GM06990 (cell line): ENCODE results near the gene ENO2.
A peak's percentile ranks its signal among the peaks of the same experiment; 100 is the strongest.

Experiments used
- DNase-seq: peaks from one replicate; pipeline ENCODE4 v3.0.0-alpha.2; 2011; ENCODE audit not compliant: insufficient read length; ENCODE audit errors: extremely low read depth
- H3K27me3 ChIP-seq: replicated peaks from 2 replicates; pipeline ENCODE4 v1.6.0; 2011; ENCODE audit warnings: low read length; ENCODE audit not compliant: control insufficient read depth, insufficient read depth
- H3K36me3 ChIP-seq: 2 replicates; pipeline ENCODE4 v1.5.1; 2011; ENCODE audit warnings: low read length; ENCODE audit not compliant: control insufficient read depth, insufficient read depth
- H3K4me3 ChIP-seq: replicated peaks from 2 replicates; pipeline ENCODE4 v1.5.1; 2011; ENCODE audit warnings: low read depth, mild to moderate bottlenecking, control low read depth, low read length
- TF ChIP-seq, protein P1 (sequence below): IDR thresholded peaks from 2 replicates; pipeline ENCODE4 v1.5.1; 2011; ENCODE audit warnings: low read length, control low read depth, mild to moderate bottlenecking, inconsistent platforms; ENCODE audit not compliant: insufficient read depth, poor library complexity, severe bottlenecking

The ENO2 gene

DNA sequence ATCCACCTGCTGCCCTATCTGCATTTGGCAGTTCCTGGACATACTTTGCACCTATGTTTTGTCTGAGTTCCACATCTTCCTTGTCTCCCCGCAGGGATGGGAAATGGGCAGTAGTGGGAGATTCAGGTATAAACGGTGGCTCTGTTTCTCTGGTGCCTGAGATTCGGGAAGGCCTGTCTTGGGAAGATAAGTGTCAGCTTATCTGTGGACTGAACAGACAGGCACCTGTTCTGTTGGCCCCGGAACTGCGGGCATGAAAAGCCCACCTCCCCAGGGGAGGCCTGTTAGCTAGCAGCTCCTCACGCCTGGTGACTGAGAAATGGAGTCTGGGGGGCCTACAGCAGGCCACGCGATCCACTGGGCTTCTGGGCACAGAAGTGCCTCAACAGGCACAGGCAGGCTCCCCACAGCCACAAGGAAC is 50.2 kb downstream of the ENO2 start:
- H3K27me3 ChIP-seq = no peaks in the 10 kb centered on the region
- H3K36me3 ChIP-seq = peaks cover 46% of the 10 kb centered on the region
- H3K4me3 ChIP-seq = no peak overlapping the region
- TF ChIP-seq, protein P1, sequence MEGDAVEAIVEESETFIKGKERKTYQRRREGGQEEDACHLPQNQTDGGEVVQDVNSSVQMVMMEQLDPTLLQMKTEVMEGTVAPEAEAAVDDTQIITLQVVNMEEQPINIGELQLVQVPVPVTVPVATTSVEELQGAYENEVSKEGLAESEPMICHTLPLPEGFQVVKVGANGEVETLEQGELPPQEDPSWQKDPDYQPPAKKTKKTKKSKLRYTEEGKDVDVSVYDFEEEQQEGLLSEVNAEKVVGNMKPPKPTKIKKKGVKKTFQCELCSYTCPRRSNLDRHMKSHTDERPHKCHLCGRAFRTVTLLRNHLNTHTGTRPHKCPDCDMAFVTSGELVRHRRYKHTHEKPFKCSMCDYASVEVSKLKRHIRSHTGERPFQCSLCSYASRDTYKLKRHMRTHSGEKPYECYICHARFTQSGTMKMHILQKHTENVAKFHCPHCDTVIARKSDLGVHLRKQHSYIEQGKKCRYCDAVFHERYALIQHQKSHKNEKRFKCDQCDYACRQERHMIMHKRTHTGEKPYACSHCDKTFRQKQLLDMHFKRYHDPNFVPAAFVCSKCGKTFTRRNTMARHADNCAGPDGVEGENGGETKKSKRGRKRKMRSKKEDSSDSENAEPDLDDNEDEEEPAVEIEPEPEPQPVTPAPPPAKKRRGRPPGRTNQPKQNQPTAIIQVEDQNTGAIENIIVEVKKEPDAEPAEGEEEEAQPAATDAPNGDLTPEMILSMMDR = no peak
- DNase-seq = no peak

DNA sequence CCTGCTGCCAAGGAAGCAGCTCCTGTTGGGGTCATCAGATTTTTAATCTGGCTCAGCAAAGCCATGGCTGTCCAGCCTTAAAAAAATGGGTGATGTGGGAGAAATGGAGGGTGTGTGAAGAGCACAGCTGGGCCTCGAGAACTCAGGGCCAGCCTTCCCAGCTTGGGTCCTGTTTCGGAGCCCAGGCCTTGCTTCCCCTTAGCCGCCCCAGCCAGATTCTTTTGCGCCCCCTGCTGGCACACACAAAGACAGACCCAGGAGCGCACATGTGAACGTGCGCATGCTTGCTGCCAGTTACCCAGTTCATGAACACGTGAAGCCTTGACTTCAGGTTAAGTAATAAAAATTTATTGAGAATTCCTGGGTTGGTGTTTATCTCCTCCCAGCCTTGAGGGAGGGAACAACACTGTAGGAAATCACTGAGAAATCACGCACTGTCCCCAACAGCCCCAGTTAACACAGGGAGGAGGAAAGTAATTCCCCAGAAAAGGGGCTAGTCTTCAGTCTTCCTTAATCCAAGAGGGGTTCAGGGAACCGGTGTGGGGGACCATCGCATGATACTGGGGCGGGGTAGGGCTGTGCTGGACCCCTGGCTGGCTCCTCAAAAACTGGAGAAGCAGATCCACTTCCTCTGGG is 50.8 kb downstream of the ENO2 start:
- H3K27me3 ChIP-seq = no peaks in the 10 kb centered on the region
- TF ChIP-seq, protein P1 = peak; percentile 88
- H3K4me3 ChIP-seq = no peak overlapping the region
- DNase-seq = peak; percentile 69
- H3K36me3 ChIP-seq = peaks cover 42% of the 10 kb centered on the region

DNA sequence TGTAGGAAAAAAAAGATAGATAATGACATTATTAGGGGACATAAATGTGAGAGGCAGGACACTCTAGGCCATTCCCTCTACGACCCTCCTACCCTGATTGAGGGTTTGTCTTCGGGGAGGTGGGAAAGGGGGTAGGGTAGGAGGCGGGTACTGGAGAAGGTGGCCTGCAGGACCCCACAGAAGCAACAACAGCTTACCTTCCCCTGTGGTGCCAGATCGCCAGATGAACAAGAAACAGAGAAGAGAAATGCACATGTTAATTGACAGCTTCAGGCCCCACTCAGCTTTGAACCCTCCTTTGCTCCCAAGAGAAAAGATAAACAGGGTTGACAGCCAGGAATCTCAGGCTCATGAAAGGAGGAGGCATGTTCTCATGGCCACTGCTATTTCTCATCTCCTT is 51.3 kb downstream of the ENO2 start:
- Histone ChIP-seq H3K4me3 (no peak overlapping the region), H3K36me3 (peaks cover 37% of the 10 kb centered on the region), H3K27me3 (no peaks in the 10 kb centered on the region)
- no peak for DNase-seq
- TF ChIP-seq, protein P1 = no peak

DNA sequence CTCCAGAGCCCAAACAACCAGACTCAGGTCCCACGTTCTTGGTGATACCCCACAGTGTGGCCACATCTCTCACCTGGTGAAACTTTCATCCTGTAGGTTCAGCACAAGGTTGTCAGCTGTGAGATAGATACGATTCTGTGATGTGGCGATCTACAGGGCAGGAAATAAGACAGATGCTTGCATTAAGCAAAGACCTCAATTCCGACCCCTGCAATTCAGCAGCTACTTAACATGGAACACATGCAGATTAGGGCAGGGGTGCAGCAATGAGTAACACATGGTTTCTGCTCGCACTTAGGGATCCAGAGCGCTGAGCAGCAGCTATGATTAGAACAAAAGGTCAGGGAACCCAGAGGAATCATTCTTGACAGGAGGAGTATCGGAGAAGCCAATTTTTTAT is 52.0 kb downstream of the ENO2 start:
- no peak overlapping the region for H3K4me3 ChIP-seq
- peaks cover 33% of the 10 kb centered on the region for H3K36me3 ChIP-seq
- TF ChIP-seq, protein P1 = no peak
- H3K27me3 ChIP-seq = no peaks in the 10 kb centered on the region
- DNase-seq = no peak

DNA sequence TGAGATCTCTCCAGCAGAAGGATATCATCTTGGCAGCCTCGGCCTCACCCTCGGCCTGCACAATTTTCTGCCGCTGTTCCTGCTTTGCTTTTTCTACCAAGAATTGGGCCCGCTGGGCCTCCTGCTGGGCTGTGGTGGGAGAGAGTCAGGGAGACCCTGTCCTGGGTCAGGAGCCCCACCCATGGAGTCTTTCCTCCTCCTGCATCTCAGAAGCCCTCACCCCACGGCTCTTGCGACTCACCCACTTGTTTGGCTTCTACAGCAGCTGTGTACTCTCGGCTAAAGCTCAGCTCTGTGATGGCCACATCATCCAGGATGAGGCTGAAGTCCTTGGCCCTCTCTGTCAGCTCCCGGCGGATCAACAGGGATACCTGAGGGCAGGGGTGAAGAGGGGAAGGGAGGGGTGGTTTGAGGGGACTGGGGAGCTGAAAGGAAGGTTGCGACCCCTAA is 53.3 kb downstream of the ENO2 start:
- peaks cover 34% of the 10 kb centered on the region for H3K36me3 ChIP-seq

More for the DNA sequence above, 53.3 kb downstream of the ENO2 start:
- Histone ChIP-seq H3K27me3 (no peaks in the 10 kb centered on the region), H3K4me3 (no peak overlapping the region)
- TF ChIP-seq, protein P1 = no peak
- DNase-seq = no peak
